Hematopoietic multipotent progenitor cell treated with erythropoietin and hydrocortisone succinate and interleukin-3 and kit ligand, for 17 days (in vitro differentiated cells): ENCODE data around the gene THAP6.
A peak's percentile ranks its signal among the peaks of the same experiment; 100 is the strongest.
"Not testable (repeated sequence)": the region's sequence is repeated elsewhere in the genome, so short reads cannot be mapped to it uniquely, and the experiment has no call there.

Experiments
- DNase-seq: peaks from one replicate; pipeline ENCODE4 v3.0.0-alpha.2; 2015; ENCODE audit warnings: low spot score

The THAP6 gene, protein sequence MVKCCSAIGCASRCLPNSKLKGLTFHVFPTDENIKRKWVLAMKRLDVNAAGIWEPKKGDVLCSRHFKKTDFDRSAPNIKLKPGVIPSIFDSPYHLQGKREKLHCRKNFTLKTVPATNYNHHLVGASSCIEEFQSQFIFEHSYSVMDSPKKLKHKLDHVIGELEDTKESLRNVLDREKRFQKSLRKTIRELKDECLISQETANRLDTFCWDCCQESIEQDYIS

DNA sequence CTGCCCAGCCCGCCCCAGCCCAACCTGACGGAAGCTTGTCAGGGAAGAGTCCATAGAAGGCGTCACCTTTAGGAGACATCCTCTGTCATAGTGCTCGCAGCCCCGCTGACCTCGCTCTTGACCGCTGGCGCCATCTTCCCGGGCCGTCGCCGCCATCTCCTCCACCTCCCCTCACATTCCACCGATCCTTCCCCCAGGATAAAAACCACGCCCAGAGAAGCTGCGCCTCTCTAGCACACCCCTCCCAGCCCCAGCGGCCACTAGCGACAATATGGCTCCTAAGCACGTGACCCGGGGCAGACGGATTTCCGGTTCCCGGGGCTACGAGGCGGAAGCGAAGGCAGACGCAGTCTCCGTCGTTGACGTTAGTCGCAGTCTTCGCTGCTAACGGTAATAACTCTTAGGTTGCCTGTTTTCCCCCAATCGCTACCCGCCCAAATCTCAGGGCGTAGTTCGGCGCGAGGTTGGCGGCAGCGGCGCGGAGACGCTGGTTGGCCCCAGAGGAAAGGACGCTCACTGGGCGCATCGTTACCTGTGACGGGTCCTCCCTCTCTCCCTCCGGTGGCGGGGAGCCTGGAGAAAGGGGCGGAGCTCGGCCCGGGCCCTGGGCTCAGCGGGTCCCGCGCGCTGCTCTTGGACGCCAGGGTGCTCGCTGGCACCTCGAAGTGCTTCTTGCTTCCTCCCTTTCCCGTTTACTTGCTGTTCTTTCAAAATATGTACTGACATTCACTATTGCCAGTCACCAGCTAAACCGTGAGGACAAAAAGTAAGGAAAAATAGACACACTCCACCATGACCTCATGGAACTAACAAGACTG lies at the start of gene THAP6, which contains the start of gene RCHY1:
Gene THAP6 (plus strand): TSS at position 343 of the 818 bp plus-strand sequence. CDS start 980 bp downstream, outside the sequence.
Gene RCHY1 (minus strand): TSS at position 273 of the 818 bp plus-strand sequence. CDS start 117 bp downstream, at position 156.
- DNase-seq: peak; percentile 94

DNA sequence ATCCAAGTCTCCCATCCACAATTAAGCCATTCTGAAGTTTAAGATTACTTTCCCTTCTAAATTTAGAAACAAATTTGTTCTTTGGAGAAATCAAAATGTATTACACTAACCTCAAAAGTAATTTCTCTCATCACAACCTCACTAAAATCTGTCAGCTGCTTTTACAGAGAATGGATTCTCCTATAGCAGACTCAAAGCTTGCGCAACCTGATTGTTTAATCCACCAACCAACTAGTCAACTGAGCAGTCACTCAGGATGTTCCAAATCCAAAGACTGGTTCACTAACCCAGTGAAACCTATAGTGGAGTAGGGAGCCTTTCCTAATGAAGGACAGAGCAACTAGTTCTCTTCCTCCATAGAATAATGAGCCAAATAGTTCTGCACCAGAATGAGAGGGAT lies 44.4 kb upstream of the THAP6 start:
- DNase-seq: no peak

DNA sequence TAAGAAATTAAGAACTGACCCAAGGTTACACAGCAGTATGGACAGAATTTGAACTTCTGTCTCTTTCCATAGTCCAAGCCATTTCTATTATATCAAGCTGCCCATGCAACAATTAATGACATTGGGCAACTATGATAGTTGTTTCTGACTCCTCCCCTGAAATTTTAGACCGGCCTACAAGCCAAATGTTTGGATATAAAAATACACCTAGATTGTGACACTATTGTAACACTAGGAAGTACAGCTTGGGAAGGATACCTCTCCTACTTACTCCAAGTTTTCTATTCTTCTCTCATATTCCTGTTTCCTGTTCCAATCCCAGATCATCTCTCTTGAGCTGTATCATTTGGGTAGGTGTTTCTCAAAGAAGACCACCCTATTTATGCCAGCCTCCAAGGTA lies 43.5 kb upstream of the THAP6 start:
- no peak for DNase-seq

DNA sequence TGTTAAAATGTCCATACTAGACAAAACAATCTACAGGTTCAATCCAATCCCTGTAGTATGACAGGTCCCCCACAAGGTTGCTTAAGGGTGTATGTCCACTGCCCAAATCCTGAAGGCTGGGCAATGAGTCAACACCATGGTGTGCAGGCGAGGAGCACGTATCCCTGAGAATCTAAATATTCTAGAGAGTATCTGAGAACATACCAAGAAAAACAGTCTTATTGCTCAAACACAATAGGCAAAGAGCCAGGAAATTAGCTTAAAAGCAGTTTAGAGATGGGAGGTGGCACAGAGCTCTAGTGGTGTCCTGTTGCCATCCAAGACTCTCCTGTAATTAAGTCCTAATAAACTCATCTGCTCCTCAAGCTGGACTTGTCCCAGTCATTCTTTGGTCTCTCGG lies 37.1 kb upstream of the THAP6 start:
- DNase-seq: no peak

DNA sequence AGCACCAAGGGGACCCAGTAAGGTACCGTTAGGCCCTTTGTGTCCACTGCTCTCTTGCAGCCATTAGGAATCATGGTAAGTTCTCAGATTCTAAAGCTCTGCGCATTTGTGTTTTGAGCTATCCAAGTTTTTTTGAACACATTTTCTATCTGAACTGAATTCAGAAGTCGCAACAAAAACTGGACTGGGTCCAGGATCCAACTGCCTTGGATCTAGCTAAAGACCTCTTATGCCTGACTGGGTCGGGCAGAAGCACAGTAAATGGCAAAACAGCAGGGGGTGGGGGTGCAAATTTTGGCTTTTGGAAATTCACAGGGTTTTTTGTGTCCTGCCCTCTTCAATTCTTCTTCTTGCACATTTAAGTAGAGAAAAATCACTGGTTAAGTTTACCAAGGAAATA lies 30.1 kb upstream of the THAP6 start:
- DNase-seq: no peak

DNA sequence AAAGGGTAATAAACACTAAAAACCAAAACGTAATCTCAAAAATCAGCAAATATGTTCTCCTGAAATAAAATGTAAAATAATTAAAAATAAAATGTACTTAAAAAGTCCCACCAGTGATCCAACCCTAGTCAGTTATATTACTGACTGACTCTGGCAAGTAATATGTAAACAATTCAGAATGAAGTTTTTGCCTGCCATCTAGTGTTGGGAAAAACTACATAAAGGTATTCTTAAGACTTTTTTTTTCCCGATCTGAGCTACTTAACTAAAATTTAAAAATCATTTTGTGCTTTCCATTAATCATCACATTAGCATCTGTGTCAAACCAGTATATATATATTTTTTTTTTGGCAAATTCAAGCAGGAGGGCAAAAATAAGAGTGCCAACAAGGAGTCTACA lies 24.1 kb upstream of the THAP6 start:
- peak; percentile 18 for DNase-seq

DNA sequence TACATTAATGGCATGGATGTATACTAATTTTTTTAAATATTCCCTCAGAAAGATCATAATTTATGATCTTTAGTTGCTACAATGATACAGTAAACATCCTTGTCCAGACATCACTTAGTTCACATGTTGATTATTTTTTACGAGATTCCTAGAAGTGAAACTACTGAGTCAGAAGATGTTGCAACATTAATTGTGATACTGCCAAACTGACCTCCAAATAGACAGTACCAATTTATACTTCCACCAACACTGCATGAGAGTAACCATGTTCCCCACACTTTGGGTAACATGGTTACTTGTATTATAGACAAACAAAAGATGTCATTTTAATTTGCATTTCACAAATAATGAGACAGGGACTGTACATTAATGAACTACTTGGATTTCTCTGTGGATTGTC lies 19.7 kb upstream of the THAP6 start:
- no peak for DNase-seq

DNA sequence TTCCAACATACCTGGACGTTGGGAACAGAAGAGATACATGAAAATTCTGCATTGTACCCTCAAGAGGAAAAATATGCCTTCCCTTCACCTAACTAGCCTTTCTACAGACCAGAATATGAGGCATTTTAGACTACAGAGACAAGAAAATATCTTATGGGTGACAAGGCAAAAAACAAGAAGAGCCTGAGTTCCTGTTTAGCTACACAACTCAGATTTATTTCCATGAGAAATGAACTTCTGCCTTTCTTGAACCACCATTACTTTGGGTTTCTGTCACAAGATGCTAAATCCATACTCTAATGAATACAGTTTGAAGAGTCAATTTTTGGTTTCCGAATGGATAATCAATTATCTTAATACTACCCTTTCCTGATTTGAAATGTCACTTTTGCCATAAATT lies 18.8 kb upstream of the THAP6 start:
- DNase-seq: no peak

DNA sequence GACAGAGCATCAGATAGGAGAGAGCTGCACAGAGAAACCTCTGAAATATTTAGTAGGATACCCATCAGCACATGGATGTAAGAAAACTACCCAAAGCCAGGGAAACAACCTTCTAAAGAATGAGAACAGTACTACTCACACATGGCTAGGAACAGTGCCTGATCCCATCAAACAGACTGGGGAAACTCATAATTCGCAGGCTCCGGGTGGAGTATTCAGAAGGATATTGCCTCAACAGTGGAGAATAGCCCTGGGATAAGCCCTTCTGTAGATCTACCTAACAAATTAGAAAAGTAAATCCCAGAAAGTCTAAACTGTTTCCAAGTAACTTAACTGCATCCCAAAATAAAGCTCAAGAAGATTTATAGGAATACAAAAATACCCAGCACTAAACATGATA lies 17.9 kb upstream of the THAP6 start:
- DNase-seq: no peak

DNA sequence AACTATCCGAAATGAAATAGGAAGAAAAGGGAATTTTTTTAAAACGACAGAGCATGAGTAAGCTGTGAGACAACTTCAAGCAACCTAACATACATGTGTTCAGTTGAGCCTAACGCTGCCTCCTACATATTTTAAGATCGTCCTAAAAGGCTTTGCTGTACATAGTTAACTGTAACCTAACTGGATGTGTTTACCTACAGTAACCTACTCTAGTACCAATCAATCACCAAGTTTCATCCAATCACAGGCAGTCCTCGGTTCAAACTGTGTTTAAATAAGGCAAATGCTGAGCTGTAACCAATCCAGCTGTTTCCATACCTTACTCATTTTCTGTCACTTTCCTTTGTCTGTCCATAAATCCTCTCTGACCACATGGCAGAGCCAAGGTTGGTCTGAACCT lies 17.1 kb upstream of the THAP6 start:
- DNase-seq: no peak

DNA sequence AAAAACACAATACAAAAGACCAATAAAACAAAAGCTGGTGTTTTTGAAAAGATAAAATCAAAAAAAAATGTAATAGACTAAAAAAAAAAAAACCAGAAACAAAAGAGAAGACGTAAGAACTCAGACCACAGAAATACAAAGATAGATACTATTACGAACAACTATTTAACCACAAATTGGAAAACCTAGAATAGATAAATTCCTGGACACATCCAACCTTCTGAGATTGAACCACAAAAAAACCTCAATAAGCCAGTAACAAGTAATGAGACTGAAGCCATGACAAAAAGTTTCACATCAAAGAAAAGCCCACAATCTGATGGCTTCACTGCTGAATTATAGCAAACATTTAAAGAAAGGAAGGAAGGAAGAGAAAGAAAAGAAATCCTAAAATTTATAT lies 16.2 kb upstream of the THAP6 start:
- DNase-seq: no peak

DNA sequence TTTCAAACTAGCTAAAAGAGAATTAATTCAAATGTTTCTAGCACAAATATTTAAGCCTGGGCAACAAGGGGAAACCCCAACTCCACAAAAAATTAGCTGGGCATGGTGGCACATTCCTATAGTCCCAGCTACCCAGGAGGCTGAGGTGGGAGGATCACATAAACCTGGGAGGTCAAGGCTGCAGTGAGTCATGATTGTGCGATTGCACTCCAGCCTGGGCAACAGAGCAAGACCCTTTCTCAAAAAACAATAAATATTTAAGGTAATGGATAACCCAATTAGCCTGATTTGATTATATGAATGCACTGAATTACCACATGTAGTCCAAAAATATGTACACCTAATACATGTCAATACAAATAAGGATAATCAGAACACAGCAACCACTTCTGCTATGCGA lies 14.4 kb upstream of the THAP6 start:
- no peak for DNase-seq

DNA sequence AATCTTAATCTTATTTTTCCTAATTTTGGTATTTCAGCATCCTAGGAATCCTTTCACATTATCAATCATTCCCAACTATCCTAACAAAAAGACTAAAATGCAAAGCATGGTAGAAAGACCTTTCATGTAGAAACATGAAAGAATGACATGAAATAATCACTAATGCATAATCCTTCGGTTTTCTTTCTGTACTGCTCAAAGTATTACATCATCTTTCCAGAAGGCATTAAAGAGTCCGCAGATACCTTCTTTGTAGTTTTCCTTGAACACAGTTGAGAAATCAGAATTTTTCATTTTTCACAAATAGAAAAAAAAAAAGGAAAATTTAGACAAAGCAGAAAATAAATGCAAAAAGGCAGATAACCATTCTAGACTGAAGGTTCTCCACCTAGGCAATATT lies 11.6 kb upstream of the THAP6 start:
- DNase-seq: no peak

DNA sequence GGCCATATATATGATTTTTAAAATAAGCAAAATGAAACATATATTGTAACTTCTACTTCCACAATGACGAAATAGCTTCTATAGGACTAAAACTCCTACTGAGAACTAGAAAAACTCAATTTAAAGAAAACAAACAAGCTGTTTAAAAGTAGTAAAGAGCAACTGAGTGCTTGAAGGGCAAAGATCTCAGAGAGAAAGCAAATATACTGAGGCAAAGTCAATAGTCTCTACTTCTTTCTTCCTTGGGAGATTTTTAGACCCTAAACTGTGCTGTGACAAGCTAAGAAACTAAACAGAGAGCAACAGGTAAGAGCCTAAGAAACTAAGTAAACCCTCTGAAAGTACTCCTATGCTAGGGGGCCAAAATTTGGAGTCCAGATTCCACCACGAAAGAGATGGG lies 8.6 kb upstream of the THAP6 start:
- no peak for DNase-seq

DNA sequence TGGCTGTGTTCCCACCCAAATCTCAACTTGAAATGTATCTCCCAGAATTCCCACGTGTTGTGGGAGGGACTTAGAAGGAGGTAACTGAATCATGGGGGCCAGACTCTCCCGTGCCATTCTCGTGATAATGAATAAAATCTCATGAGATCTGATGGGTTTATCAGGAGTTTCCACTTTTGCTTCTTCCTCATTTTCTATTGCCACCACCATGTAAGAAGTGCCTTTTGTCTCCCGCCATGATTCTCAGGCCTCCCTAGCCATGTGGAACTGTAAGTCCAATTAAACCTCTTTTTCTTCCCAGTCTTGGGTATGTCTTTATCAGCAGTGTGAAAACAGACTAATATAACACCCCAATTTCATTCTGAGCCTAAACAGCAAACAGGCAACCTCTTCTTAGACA lies 4.7 kb upstream of the THAP6 start:
- DNase-seq: not testable (repeated sequence)

DNA sequence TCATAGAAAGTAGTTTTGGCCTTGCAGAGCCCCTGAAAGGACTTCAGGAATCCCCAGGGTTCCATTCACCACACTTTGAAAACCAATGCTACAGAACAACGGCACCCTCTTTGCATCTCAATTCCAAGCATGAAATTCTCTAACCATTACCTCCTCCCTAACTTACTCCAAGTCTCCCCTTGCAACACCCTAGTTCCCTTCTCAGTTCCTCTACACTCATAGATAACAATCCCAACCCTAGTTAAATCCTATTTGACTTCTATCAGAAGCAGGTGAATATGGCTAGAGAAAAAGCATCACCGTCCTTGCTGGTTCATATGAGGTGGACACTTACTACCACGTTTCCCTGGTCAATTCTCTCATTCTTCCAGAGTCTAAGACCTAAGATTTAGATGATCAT lies 2.4 kb upstream of the THAP6 start:
- no peak for DNase-seq

DNA sequence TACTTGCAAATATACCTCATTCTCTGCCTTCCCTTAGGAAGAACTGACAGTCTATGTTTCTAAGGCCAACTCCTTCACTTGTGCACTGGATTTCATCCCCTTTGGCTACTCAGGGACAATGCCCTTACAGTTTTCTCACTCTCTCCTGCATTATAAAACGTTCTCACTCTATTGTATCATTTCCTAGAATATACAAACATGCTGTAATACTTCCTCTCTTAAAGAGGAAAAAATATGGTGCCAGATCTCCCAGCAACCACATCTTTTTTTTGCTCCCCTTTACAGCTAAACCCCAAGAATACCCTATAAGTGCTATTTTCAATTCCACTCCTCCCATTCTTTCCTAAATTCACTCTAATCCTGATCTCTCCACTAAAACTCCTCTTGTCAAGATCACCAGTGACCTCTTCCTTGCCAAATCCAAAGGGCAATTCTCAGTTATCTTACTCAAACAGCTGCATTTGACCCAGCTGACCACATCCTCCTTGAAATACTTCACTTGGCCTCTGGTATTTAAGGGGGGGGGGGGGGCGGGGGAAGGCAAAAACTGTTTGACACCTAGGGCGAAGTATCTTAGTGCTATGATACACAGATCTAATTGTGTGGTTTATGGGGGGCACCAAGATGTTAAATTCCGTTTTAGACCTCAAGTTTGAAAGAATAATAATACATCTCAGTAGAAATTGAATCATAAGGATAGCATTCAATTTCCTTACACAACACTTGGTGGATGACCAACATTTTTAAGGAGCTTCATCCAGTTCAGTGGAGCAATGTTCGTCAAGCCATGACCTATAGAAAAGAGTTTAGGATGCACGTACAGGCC lies 1.7 kb upstream of the THAP6 start:
- DNase-seq: no peak

DNA sequence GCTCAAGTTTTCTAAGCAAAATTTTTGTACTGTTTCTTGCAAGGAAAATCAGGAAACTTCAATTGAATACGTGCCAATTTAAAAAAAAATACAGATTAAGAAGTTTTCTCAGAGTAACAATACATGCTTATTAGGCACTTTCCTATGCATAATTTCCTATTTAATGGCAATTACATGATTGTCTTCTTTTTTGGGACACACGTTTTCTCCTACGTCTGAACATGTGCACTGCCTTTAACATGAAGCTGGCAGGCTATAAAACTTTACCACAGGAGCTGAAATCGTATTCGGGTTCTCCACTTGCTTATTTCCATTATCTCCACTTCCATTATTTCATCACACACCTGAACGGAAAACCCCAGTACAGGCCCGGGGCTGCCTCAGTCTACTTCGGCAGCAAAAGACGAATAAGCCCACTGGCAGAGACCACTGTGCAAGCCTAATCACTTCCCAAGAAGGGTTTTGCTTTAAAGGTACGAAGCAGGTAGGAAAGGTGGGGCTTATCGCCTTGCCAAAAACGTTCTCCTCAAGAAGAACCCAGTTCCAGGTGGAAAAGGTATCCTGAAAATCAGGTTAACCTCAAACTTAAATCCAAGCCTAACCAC lies 645 bp upstream of the THAP6 start:
- DNase-seq: no peak

DNA sequence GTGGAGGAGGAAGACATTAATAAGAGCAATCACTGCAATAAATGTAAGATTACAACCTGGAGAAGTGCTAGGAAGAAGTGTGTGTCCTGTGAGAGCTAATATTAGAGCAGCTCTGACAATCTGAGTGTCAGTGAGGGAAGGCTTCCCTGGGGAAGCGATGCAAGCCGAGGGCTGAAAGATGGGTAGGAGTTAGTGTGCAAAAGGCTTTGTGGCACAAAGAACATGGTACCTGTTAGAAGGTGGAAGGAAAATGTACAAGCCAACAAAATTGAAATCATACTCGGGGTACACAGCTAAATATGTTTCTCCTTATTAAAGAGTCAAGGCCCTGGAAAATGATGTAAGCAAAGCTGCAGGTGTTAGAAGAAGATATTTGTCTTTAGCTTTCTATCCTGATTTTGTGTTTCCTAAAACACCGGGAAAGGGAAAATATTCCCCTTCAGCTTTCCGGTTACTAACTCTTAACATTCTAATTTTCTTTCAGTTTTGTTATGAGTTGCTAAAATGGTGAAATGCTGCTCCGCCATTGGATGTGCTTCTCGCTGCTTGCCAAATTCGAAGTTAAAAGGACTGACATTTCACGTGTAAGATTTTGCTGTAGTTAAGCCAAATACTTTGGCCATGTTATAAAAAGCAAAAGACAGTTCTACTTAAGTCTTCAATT lies 808 bp downstream of the THAP6 start:
- DNase-seq: no peak

DNA sequence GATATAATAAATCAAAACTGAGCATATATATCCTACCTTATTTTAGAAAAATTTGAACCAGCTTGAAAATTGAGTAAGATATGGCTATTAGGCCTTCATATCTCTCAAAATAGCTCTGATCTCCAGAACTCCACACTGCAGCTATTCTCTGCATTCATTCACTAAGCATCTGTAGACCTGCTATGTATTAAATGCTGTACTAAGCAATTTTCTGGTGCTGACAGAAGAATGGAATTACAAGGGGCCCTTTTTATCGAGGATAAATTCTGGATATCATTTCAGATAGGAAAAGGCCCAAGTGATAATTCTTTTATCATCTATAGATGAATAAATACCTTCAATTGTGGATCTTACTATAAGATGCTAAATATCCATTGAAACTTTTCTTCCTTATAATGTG lies 1.9 kb downstream of the THAP6 start:
- DNase-seq: no peak

DNA sequence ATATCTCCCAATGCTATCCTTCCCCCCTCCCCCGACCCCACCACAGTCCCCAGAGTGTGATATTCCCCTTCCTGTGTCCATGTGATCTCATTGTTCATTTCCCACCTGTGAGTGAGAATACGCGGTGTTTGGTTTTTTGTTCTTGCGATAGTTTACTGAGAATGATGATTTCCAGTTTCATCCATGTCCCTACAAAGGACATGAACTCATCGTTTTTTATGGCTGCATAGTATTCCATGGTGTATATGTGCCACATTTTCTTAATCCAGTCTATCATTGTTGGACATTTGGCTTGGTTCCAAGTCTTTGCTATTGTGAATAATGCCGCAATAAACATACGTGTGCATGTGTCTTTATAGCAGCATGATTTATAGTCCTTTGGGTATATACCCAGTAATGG lies 5.2 kb downstream of the THAP6 start:
- DNase-seq: not testable (repeated sequence)

DNA sequence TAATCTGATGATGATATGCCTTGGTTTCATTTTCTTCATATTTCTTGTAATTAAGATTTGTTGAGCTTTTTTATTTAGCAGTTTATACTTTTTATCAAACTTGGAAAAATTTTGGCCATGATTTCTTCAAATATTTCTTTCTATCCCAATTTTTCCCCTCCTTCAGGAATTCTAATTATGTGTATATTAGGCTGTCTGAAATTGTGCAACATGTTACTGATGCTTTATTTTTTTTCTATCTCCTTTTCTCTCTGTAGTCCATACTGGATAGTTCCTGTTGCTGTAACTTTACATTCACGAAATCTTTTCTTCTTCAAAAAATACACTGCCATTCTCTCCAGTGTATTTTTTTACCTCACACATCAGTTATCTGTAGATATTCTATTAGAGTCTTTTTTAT lies 10.8 kb downstream of the THAP6 start:
- no peak for DNase-seq
